ENCODE results near the gene SPRED2.

SPRED2 gene

GRCh38 chr2:65402323-65402722 lies 30.1 kb downstream of the SPRED2 start:
- no peak for TF ChIP-seq FOXK2 (IDR thresholded peaks at IDR 0.05)
- no peak for TF ChIP-seq CTBP1 (IDR thresholded peaks at IDR 0.05; ENCODE audit: borderline replicate concordance)
- TF ChIP-seq TARDBP (IDR thresholded peaks at IDR 0.05) = no peak

GRCh38 chr2:65397122-65397521 lies 35.3 kb downstream of the SPRED2 start:
- no peak for TF ChIP-seq PKNOX1 (IDR thresholded peaks at IDR 0.05)
- no peak for TF ChIP-seq FOXK2 (IDR thresholded peaks at IDR 0.05)
- no peak for TF ChIP-seq LEF1 (IDR thresholded peaks at IDR 0.05; ENCODE audit: borderline replicate concordance)
- no peak for TF ChIP-seq ZNF384 (IDR thresholded peaks at IDR 0.05)
- no peak for TF ChIP-seq SP1 (IDR thresholded peaks at IDR 0.05)
- TF ChIP-seq CTBP1 (IDR thresholded peaks at IDR 0.05; ENCODE audit: borderline replicate concordance) = no peak
- TF ChIP-seq ELF4 (IDR thresholded peaks at IDR 0.05) = no peak
- no peak for TF ChIP-seq HDGF (IDR thresholded peaks at IDR 0.05; ENCODE audit: borderline replicate concordance)
- TF ChIP-seq SUZ12 (IDR thresholded peaks at IDR 0.05) = no peak
- TF ChIP-seq FOXA1 (IDR thresholded peaks at IDR 0.05) = no peak
- no peak for TF ChIP-seq ARNT (IDR thresholded peaks at IDR 0.05)
- TF ChIP-seq BHLHE40 (IDR thresholded peaks at IDR 0.05; ENCODE audit: borderline replicate concordance) = no peak
- no peak for TF ChIP-seq NFRKB (IDR thresholded peaks at IDR 0.05)
- ChIA-PET CTCF (no interaction called here), POLR2A (no interaction called here)
- DNase-seq (ENCODE audit: extremely low spot score) = no peak

More at GRCh38 chr2:65402323-65402722, 30.1 kb downstream of the SPRED2 start:
- DNase-seq (ENCODE audit: extremely low spot score) = no peak
- CTCF ChIA-PET = no interaction called here
- POLR2A ChIA-PET = no interaction called here

- no peak for DNase-seq (ENCODE audit: extremely low spot score)
- POLR2A ChIA-PET = no interaction called here
These were observed 35.9 kb downstream of the SPRED2 start for GRCh38 chr2:65396348-65397026.

DNA sequence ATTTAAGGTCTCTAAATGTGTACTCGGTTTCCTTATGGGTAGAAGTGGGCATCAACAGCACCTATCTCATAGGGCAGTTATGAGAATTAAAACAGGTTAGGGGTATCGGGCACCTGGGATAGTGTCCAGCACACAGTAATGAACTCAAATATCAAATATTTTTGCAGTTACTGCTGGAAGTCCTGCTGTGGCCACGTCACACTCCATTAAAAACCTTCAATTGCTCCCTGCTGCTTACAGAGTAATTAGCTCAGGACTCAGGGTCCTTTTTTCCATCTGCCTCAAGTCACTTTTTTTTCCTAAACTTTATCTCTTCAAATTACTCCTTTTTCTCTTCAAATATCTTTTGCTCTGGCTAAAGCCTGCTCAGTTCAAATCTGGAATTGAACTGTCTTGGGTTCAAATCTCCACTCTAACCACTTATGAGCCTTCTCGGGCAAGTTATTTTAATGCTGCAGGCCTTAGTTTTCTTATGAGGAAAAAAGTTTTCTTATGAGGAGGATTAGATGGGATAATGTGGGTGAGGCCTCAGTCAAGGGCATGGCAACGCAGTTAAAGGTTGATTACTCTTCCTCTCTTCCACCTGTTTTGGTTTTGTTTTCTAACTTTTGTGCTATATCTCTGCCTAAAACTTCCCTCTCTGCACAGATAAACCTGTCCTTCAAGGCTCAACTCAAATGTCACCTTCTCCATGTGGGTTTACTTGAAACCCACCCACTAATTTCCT lies 36.6 kb downstream of the SPRED2 start:
- TF ChIP-seq FOXA1 (IDR thresholded peaks at IDR 0.05) (no peak), ZNF384 (IDR thresholded peaks at IDR 0.05) (no peak), FOXM1 (IDR thresholded peaks at IDR 0.05; ENCODE audit: borderline replicate concordance) (no peak), SUZ12 (IDR thresholded peaks at IDR 0.05) (no peak), CTBP1 (IDR thresholded peaks at IDR 0.05; ENCODE audit: borderline replicate concordance) (no peak), PKNOX1 (IDR thresholded peaks at IDR 0.05) (no peak), LEF1 (IDR thresholded peaks at IDR 0.05; ENCODE audit: borderline replicate concordance) (no peak), HDGF (IDR thresholded peaks at IDR 0.05; ENCODE audit: borderline replicate concordance) (no peak)
- no peak for DNase-seq (ENCODE audit: extremely low spot score)
- ChIA-PET POLR2A (no interaction called here), CTCF (interaction anchor here (0.8 kb wide), 1 partner anchor 992 kb away, joined by 3 read pairs; no protein-coding TSS in a partner anchor)

More at GRCh38 chr2:65396348-65397026, 35.9 kb downstream of the SPRED2 start:
- CTCF ChIA-PET = no interaction called here
- TF ChIP-seq BHLHE40 (IDR thresholded peaks at IDR 0.05; ENCODE audit: borderline replicate concordance) (no peak), L3MBTL2 (conservative IDR thresholded peaks at IDR 0.05) (no peak), SUZ12 (IDR thresholded peaks at IDR 0.05) (no peak), ARNT (IDR thresholded peaks at IDR 0.05) (no peak), TARDBP (IDR thresholded peaks at IDR 0.05) (no peak), LEF1 (IDR thresholded peaks at IDR 0.05; ENCODE audit: borderline replicate concordance) (no peak), NFRKB (IDR thresholded peaks at IDR 0.05) (no peak), FOXM1 (IDR thresholded peaks at IDR 0.05; ENCODE audit: borderline replicate concordance) (no peak), HDGF (IDR thresholded peaks at IDR 0.05; ENCODE audit: borderline replicate concordance) (no peak), ELF4 (IDR thresholded peaks at IDR 0.05) (no peak), SP1 (IDR thresholded peaks at IDR 0.05) (no peak)

- TF ChIP-seq BHLHE40 (IDR thresholded peaks at IDR 0.05; ENCODE audit: borderline replicate concordance) (no peak), FOXM1 (IDR thresholded peaks at IDR 0.05; ENCODE audit: borderline replicate concordance) (no peak), ARNT (IDR thresholded peaks at IDR 0.05) (no peak), CTBP1 (IDR thresholded peaks at IDR 0.05; ENCODE audit: borderline replicate concordance) (no peak), FOXA1 (IDR thresholded peaks at IDR 0.05) (no peak), FOXK2 (IDR thresholded peaks at IDR 0.05) (no peak), ZNF384 (IDR thresholded peaks at IDR 0.05) (no peak), L3MBTL2 (conservative IDR thresholded peaks at IDR 0.05) (no peak), PKNOX1 (IDR thresholded peaks at IDR 0.05) (no peak), SUZ12 (IDR thresholded peaks at IDR 0.05) (no peak), HDGF (IDR thresholded peaks at IDR 0.05; ENCODE audit: borderline replicate concordance) (no peak), NFRKB (IDR thresholded peaks at IDR 0.05) (no peak), LEF1 (IDR thresholded peaks at IDR 0.05; ENCODE audit: borderline replicate concordance) (no peak), TARDBP (IDR thresholded peaks at IDR 0.05) (no peak), SP1 (IDR thresholded peaks at IDR 0.05) (no peak), ELF4 (IDR thresholded peaks at IDR 0.05) (no peak)
- POLR2A ChIA-PET = interaction anchor here (1.1 kb wide), 1 partner anchor 20 kb away, joined by 3 read pairs; no protein-coding TSS in a partner anchor
- CTCF ChIA-PET = no interaction called here
- DNase-seq (ENCODE audit: extremely low spot score) = no peak
These were observed 38.5 kb downstream of the SPRED2 start for GRCh38 chr2:65393743-65394422.
